Iris pigment epithelial cell (primary cell): ENCODE data around the gene C16orf46.
A peak's percentile ranks its signal among the peaks of the same experiment; 100 is the strongest.
"Not testable (repeated sequence)": the region's sequence is repeated elsewhere in the genome, so short reads cannot be mapped to it uniquely, and the experiment has no call there.

Experiments used
- DNase-seq: peaks from one replicate; pipeline ENCODE4 v3.0.0-alpha.2; 2011; ENCODE audit warnings: low read depth

The C16orf46 gene, protein sequence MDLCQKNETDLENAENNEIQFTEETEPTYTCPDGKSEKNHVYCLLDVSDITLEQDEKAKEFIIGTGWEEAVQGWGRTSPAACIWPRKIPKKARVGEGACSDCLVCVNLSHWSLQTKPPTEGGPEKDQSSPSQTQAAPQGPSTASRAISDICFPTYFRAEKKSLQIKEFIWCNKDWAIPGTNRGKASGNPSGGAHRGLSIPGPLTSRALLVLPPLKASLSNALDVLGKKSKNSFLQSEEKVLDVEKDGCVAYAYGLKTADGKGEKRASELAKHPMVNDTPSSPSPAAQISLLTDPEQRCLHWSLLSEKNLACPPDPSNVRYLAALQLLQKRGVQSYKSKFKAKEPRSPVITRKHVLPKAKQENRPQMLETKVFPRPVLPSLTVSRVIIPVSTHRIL

GRCh38 chr16:81077076-81077940 lies at the start of gene C16orf46:
Gene C16orf46 (minus strand): TSS chr16:81077238. CDS start chr16:81063955, 13,283 bp downstream.
- peak; percentile 97 for DNase-seq

- no peak for DNase-seq
These were observed 46.2 kb upstream of the C16orf46 start for GRCh38 chr16:81123092-81123852.

DNA sequence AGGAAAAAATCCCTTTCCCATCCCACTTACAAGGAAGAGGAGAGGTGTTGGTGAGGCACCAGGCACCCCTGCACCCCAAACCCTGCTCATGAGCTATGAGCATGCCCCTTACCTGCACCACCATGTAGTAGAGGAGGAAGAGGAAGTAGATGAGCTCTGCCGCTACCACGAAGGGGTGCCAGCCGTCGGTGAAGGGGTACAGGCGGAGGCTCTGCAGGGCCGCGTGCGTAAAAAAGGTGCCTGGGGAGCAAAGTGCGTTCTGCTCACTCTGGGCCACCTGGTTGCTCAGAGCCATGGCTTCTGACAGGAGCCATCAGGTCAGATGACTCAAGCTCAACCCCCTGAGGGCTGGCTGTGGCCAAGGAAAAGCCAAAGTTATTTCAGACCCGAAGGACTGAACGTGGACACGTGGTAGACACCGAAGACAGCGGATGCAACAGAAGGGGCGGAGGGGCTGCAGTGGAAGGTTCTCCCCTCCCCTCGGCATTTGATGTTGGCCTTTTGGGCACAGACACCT lies 44.5 kb upstream of the C16orf46 start:
- no peak for DNase-seq

- DNase-seq: no peak
These were observed 40.4 kb upstream of the C16orf46 start for GRCh38 chr16:81117436-81117835.

GRCh38 chr16:81116285-81116684 lies 39.2 kb upstream of the C16orf46 start:
- no peak for DNase-seq

GRCh38 chr16:81112453-81112852 lies 35.4 kb upstream of the C16orf46 start:
- no peak for DNase-seq

DNA sequence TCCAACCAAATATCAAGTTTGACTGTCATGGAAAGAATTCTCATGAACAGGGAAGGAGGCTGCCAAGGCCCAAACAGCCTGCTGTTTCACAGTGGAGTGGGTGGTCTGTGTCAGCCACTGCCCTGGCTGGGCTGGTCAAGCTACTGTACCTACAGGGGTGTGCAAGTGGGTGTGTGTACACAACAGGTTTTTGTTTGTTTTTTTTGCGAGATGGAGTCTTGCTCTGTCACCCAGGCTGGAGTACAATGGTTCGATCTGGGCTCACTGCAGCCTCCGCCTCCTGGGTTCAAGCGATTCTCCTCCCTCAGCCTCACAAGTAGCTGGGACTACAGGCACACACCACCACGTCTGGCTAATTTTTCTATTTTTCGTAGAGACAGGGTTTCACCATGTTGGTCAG lies 32.2 kb upstream of the C16orf46 start:
- not testable (repeated sequence) for DNase-seq

DNA sequence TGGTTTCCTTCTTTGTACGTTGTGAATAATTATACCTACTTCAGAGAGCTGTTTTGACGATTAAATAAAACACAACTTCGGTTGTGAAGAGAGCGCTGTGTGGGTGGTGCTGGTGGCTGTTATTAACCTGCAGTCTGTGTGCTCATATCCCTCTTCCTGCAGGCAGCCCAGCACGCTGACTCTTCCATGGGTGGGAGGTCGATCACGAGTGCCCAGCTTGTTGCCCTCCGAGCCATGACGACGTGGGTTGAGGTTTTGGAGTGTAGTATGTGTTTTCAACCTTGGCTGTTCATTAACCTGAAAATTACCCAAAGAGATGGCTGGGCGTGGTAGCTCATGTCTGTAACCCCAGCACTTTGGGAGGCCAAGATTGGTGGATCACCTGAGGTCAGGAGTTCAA lies 30.5 kb upstream of the C16orf46 start:
- no peak for DNase-seq

DNA sequence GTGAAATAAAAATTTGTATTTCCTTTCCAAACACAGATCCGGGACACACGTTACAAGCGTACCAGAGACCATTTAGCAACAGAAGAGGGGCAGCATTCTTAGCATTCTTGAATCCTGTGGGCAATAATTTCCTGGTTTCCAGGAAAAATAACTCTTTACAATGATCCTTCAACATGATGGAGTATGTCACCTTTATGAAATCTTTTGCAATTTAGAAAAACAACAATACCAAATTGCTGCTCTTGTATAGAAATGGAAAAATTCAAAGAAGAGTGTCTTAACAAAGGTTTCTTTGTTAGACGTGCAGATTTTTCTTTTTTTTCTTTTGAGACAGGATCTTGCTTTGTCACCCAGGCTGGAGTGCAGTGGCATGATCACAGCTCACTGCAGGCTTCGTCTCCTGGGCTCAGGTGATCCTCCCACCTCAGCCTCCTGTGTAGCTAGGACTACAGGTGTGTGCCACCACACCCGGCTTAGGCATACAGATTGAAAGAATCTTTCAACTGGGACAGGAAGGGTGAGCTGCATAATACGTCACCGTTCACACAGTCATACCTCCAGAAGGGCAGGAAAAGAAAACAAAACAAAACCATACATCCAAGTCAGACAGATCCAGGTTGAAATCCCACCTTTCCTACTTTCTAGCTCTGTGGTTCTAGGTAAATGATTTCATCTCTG lies 29.9 kb upstream of the C16orf46 start:
- no peak for DNase-seq

GRCh38 chr16:81105946-81106345 lies 28.9 kb upstream of the C16orf46 start:
- no peak for DNase-seq

GRCh38 chr16:81101702-81102101 lies 24.7 kb upstream of the C16orf46 start:
- DNase-seq: no peak

- no peak for DNase-seq
These were observed 22.9 kb upstream of the C16orf46 start for GRCh38 chr16:81099958-81100357.

GRCh38 chr16:81097230-81097629 lies 20.2 kb upstream of the C16orf46 start:
- no peak for DNase-seq

- DNase-seq: no peak
These were observed 19.7 kb upstream of the C16orf46 start for GRCh38 chr16:81096715-81097208.

DNA sequence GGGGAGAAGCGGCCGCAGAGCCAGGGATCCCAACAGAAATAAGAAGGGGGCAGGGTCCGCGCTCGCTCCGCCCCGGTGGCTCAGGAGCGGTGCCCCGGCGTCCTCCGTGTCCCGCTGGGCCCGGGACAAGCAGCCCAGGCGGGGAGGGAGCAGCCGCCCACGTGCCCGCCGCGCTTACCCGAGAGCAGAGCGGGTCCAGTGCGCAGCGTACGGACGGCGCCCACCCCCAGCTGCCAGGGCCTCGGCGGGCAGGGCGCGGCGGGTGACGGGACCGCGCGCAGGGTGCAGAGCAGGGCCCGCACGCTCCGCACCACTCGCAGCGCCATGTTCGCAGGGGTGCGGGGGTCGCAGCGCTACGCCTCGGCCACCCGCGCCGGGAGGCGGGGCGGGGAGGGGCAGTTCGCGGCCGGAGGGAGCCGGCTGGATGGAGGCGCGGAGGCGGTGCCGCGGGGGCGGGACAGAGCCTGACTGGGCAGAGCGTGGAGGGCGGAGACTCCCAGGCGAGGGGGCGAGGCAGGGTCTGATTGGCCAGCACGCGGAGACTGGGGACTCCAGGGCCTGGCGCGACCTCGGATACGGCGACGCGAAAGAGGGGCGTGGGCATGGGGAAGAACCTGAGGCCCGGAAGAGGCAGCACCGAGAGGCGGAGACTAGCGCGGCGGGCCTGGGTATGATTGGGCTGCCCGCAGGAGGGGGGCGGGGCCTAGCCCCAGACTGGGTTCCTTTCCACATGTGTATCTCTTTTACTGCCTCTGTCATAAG lies 19.1 kb upstream of the C16orf46 start, which contains the start of gene GCSH:
Gene GCSH, minus strand, starts transcription at position 443 of the 762 bp plus-strand sequence. Its CDS starts 117 bp downstream, at position 326.
- DNase-seq: peak; percentile 100

GRCh38 chr16:81095653-81095952 lies 18.6 kb upstream of the C16orf46 start:
- no peak for DNase-seq

- DNase-seq: peak; percentile 45
These were observed 17.8 kb upstream of the C16orf46 start for GRCh38 chr16:81094771-81095251.

DNA sequence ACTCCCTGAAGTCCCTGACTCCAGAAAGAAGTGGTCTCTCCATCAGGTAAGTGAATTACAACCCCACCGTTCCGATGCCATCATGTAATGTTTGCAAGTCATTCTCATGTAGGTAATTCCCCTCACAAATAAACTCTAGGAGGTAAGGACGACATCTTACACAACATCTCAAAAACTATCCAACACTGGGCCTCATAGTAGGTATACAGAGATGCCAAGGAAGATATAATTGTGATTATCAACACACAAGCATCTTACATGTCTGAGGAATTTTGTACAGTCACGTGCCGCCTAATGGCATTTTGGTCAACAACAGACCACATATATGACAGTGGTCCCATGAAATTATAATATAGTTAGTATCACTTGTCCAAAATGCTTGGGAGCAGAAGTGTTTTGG lies 11.8 kb upstream of the C16orf46 start:
- DNase-seq: no peak

DNA sequence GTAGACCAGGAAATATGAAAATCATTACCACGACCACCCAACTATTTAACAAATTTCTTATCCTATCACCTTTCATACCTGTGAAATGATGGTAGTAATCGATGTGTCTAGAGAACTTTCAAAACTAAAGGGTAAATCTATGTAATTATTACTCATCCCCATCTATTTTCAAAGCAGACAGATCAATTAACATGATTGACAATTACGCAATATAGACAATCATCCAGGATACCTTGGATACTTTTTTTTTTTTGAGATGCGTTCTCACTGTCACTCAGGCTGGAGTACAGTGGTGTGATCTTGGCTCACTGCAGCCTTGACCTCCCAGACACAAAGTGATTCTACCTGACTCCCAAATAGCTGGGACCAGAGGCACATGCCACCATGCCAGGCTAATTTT lies 4.0 kb upstream of the C16orf46 start:
- DNase-seq: no peak

DNA sequence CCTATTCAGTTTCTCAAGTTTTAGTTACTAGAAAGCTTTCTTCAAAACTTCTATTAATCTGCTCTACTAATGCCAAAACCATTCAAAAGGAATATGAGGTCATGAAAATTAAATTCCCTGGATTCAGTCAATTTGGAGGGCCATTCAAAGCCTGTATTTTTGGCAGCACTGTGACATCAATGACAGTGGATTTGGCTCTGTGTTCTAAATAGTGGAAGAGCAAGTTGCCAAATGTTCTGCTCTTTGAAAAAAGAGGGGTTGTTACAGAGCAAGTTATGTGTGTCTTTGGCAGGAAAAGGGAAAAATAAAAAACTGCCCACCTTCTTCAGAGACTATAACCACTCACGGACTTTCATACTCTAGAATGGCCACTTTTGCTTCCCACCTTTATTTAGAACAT lies 3.2 kb upstream of the C16orf46 start:
- DNase-seq: no peak
